ENCODE measurements around the gene DLX1. TPM values are rescaled to one million over a fixed set of nuclear protein-coding genes. Genes with fewer than 3 reads are reported as not detected.
"Not testable (repeated sequence)": the region's sequence is repeated elsewhere in the genome, so short reads cannot be mapped to it uniquely, and the experiment has no call there.

DLX1 gene
- polyA plus RNA-seq, 3 donors: 0.37 to 0.44 (median 0.39) TPM

DNA sequence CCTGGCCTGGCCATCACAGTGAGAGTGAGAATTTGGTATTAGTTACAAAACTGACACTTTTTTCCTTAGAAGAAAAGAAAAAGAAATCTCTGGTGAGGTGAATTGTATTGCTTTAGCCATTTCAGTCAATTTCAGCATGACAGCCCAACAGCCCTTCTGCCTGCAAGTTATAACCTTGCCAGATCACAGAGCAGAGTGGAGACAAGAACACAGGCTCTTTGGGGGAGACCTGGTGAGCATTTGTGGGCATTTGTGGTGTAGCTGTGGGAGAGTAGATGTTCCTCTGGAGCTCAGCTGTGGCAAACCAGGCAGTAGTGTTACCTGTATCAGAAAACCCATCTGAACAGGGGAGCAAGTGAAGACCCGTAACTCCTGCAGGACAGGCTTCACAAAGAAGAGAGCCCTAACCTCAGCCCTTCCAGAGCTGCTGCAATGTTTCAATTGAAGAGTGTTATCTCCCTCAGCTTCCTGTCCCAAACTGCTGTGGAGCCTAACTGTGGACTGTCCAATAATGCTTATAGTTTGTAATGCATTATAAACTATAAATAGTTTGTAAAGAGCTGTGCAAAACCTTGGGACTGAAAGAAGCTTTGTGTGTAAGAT is 22.8 kb upstream of the DLX1 start:
- DNase-seq: no peak

GRCh38 chr2:172063446-172063845 is 21.9 kb upstream of the DLX1 start:
- DNase-seq: no peak

GRCh38 chr2:172065111-172065510 is 20.2 kb upstream of the DLX1 start:
- DNase-seq: no peak

DNA sequence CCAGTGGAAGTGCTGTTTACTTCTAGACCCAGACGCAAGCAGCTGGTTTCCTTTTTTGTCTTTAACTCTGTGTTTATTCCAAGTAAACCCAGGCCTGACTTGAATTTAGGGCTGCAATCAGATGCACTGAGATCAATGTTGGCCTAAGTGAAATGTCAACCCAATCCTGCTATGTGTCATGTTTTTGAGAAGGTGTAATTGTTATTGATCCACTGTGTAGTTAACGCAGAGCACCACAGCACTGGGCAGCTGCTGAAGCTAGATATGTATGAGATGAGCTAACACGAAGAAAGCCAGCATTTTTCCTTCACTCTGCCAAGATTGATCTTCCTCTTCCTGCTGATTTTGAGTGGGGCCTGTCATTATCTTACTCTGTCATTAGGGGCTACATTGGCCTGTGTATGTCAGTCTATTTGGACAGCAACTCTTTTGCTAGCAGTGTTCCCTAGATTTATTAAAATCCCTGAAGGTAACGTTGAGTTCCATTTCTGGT is 18.9 kb upstream of the DLX1 start:
- DNase-seq: no peak

DNA sequence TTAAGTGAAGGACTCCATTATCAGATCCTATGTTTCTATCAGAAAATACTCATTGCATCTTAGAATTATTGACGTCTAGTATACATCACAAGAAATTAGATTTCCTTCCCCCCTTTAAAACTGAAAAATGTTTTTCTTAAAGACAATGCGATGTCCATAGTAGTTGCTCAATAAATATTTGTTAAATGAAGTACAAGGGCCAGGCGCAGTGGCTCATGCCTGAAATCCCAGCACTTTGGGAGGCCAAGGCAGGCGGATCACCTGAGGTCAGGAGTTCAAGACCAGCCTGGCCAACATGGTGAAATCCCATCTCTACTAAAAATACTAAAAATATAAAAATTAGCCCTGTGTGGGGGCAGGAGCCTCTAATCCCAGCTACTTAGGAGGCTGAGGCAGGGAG is 17.4 kb upstream of the DLX1 start:
- DNase-seq: not testable (repeated sequence)

GRCh38 chr2:172070936-172071335 is 14.4 kb upstream of the DLX1 start:
- no peak for DNase-seq

GRCh38 chr2:172072303-172072702 is 13.0 kb upstream of the DLX1 start:
- no peak for DNase-seq

DNA sequence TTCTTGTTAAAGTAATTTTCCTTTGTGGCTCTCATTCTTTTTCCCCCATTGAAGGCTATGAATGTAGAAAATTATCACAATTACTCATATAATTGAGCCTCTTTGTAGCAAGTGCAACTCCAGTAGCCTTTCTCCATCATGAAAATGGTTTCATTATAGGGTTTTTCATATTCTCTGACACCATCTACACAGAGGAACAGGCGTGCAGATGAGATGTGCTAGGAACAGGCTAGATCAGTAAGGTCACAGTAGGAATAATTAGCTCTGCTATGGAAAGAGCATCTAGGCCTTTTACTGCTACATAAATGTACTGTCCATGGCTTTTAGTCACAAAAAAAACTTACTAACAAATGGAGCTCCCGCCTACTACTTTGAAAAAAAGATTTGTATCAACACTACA is 12.6 kb upstream of the DLX1 start:
- DNase-seq: no peak

GRCh38 chr2:172073518-172073917 is 11.8 kb upstream of the DLX1 start:
- DNase-seq: no peak

GRCh38 chr2:172074254-172074653 is 11.1 kb upstream of the DLX1 start:
- no peak for DNase-seq

GRCh38 chr2:172079416-172079815 is 5.9 kb upstream of the DLX1 start:
- no peak for DNase-seq

DNA sequence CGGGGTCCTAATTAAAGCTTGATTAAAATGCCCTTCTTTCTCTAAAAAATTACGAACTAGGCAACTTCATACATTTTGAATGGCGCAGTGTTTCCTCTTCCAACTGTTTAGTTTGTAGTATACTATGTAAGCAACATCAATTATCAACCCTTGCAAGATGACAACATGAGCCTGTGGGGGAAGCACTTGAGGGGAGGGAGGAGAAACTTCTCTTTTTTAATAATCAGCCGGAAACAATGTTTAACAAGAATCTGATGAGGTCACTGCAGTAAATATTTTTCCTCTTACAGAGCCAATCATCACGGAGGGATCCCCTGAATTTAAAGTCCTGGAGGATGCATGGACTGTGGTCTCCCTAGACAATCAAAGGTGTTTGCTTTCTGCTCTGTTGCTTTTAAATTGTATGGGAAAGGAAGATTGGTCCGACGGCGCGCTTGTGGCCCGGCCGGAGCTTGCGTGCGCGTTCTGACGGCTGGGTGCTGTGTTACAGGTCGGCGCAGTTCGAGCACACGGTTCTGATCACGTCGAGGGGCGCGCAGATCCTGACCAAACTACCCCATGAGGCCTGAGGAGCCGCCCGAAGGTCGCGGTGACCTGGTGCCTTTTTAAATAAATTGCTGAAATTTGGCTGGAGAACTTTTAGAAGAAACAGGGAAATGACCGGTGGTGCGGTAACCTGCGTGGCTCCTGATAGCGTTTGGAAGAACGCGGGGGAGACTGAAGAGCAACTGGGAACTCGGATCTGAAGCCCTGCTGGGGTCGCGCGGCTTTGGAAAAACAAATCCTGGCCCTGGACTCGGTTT is 5.3 kb upstream of the DLX1 start:
- DNase-seq: peak; percentile 10

DNA sequence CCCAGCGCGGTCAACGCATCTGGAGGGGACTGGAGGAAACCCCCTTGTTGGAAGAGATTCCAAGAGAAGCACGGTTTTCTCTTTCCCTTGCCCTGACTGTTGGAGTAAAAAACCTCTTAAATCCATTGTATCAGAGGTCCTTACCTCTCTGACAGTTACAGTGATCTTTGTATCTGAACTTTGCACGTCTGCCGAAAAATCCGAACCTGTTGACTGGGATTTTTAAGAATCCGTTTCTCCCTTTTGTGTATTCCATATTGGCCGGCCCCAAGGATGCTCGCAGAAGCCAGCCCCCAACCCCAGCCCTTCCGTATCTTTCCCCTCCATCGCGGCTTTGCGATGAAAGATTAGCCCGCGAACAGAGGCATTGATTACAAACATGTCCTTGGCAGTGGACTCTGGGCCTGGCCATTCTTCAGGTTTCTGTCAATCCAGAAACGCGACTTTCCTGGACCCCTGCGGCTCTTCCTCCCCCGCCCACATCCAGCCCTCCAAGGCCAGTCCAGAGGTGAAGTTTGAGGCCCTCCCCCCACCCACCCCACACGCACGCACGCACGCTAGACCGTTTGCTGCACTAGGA is 4.6 kb upstream of the DLX1 start:
- DNase-seq: no peak

DNA sequence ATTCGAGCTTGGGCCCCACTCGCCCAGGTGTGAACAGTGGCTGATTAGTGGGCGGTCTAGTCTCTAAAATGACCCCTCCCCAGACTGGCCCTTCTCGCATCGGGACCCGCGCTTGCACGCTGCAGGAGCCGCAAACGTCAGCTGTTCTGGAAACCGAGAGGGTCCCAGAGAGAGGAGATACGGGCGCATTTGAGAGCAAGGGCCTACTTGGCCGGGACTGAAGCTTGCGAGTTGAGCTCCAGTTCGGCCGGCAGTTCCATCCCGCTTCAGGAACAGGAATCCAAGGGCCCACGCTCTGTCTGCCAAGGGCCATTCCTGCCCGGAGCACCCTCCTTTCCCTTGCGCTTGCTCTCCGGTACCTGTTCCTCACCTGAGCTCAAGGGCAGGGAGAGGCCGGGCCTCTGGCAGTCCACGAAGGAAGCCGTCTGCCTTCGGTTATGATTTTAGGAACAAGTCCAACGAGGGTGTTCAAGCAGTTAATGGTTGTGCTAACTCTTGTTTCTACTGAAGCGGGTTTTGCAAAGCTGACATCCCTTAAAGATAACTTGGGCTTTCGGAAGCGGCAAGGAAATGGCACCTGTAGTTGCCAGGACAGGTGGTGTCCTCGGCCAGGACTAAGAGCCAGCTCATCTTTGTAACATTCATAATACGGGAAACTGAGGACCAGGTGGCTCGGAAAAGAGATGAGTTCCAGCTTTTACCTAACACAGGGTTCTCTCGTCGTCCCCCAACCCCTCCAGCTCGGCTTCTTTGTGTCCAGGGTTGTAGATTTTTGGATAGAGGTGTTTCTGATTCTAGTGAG is 3.9 kb upstream of the DLX1 start:
- no peak for DNase-seq

GRCh38 chr2:172082105-172082943 is 3.0 kb upstream of the DLX1 start:
- DNase-seq: peak; percentile 5

- no peak for DNase-seq
Measured at GRCh38 chr2:172082944-172083627, 2.2 kb upstream of the DLX1 start.

GRCh38 chr2:172083628-172084394 is 1.5 kb upstream of the DLX1 start:
- no peak for DNase-seq

DNA sequence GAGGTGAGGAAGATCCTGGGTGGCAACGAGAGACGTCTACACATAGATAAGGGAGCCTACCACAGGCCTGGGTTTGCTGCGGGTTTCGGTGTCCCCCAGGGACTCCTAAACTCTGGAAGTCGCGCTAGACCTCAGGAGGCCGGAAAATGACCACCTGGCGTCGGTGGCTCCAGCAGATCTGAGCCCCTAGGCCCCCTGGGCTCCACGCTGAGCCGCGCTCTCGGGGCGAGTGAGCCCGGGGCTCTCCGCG is 987 bp upstream of the DLX1 start:
- no peak for DNase-seq

DNA sequence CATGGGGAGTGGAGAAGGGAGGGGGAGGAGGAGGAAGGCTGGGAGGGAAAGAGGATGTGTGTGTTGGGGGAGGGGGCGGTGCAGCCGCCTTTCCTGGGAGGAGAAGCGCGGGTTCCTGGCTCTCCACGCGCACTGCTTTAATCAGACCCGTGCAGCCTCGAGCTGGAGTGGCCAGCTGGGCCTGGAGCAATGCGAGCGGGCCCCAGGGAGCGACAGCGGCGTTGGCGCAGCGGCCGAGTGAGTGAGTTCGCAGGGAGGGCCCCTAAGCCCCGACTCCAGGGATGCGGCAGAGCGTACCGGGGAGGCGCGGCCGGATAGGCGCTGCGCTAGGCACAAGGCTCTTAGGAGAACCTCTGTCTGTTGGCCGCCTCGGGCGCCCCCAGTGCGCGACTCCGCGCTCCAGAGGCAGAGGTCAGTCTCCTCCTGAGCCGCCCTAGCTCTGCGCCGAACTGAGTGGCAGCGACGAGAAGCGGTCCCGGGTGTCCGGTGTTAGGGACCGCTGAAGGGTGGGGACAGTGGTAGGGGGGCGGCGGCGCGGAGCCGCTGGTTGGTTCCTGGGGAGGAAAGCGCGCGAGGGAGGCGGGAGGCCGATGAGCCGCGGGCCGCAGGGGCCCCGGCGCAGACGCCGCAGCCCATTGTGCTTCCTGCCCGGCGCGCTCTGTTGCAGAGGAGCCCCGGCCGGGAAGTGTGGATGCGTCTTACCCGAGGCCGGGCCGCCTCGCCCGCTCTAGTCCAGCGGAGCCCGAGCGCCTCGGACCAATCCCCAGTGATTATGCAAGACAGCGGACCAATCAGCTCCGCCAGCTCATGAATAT is 455 bp upstream of the DLX1 start:
- peak; percentile 86 for DNase-seq

Data from renal pelvis (tissue), 4 donors.